ENCODE data around the gene TYRO3.
A peak's percentile ranks its signal among the peaks of the same experiment; 100 is the strongest.

Gene TYRO3

DNA sequence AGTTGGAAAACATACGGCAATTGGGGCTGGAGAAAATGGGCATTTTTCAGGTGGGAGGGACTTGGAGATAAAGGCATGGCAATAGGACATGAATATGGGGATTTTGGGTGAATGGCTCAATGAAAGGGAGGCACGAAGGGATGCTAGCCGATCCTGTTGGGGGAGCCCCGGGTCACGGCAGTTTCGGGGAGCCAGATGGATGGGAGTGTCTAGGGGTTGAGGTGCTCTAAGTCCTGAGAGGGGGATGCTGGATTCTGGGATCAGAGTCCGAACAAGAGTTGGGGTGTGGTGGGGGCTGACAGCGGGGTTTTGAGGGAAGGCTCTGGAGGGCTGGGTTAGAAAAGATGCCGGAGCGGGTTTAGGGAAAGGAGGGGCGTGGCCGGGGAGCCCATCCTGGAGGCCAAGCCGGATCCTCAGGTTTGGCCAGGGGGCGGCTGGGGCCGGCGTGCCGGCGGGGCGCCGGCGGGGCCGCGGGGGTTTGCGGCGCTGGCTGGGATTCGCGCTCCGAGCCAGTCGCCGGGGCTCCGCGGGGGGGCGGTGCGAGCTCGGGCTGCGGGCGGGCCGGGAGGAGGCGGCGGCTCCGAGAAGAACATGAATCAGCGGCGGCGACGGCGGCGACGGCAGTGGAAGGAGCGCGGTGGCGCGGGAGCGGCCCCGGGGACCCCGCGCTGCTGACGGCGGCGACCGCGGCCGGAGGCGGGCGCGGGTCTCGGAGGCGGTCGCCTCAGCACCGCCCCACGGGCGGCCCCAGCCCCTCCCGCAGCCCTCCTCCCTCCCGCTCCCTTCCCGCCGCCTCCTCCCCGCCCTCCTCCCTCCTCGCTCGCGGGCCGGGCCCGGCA lies at the start of gene TYRO3:
TYRO3 (plus strand) TSS at position 813 of the 839 bp plus-strand sequence. CDS start 46 bp downstream, outside the sequence.
- peak within 1 kb of the TSS; percentile 61 for H3K4me3 ChIP-seq (ENCODE audit: low read depth, low read length)

DNA sequence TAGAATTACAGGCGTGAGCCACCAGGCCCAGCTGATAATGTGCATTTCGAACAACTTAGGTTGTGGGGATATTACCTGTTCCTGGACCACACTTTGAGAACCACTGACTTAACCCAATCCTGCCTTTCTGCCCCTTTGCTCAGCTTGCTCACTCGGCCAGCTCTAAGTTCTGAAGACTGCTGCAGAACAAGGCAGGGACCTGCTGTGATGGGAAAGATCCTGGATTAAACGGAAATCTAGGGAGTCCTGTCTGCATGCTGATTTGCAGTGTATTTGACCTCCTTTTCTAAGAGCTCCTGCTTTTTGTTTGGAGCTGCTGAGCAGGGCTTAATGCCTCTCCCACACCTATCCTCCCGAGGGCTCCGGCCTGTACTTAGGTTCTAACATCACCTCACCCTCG lies 48.3 kb upstream of the TYRO3 start:
- H3K4me3 ChIP-seq (ENCODE audit: low read depth, low read length) = no peak overlapping the region

DNA sequence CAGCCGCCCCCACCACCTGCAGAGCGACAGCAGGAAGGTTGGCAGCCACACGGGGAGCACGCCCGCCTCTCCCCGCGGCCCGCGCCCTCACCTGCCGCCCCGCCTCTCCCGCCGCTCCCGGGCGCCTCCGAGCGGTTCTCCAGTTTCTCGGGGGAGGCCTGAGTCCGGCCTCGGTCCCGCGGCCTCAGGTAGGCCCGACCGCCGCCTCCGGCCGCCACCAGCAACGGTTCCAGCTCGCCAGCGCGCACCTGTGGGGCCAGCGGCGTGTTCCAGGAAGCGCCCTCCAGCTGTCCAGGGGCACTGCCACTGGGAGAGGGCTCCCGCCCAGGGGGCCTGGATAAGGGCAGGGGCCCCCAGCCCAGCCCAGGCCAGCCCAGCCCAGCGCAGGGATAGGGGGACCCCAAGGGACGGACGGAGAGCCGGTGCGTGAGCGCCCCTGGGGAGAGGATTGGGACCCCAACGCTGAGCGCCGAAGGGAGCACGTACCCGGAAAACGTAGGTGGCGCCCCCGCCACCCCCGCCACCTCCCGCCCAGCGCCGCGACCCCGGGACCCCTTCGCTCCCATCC lies 47.6 kb upstream of the TYRO3 start:
- no peak overlapping the region for H3K4me3 ChIP-seq (ENCODE audit: low read depth, low read length)

DNA sequence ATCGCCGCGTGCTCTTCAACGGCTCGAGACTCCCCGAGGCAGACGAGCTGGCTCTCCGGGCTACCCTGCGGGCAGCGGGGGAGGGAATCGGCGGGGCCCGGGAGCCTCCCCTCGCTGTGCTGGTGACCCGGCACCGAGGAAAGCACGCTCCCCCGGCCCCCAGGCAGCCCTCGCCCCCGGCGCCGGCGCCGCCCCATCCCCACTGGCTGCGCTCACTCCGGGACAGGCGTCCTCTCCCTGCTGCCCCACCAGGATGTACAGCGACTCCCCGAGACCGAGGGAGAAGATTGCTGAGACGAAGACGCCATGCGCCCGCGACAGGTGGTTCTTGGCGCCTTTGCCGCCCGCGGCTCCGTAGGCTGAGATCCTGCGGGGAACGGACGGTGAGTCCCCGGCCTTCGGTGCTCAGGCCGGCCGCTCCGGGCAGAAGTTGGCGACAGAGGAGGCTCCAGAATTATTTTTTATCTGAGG lies 47.1 kb upstream of the TYRO3 start:
- H3K4me3 ChIP-seq (ENCODE audit: low read depth, low read length) = no peak overlapping the region

DNA sequence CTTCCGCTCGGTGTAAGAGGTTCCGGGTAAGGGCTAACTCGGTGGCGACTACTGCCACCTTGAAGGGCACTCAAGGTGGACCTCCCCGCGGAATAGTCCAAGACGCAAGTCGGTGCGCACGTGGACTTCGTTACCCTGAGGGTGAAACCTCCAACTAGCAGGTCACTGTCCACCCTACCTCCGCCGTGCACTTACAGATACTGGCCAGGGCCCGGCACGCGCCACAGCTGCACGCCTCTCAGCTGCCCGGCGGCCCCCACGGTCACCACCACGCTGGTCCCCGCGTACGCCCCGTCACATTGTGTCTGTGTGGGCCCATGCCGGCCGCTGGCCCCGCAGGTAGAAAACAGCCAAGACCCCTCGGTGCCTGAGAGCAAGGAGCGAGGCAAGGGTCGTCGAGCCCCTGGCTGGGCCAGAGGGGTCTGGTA lies 46.5 kb upstream of the TYRO3 start:
- no peak overlapping the region for H3K4me3 ChIP-seq (ENCODE audit: low read depth, low read length)

DNA sequence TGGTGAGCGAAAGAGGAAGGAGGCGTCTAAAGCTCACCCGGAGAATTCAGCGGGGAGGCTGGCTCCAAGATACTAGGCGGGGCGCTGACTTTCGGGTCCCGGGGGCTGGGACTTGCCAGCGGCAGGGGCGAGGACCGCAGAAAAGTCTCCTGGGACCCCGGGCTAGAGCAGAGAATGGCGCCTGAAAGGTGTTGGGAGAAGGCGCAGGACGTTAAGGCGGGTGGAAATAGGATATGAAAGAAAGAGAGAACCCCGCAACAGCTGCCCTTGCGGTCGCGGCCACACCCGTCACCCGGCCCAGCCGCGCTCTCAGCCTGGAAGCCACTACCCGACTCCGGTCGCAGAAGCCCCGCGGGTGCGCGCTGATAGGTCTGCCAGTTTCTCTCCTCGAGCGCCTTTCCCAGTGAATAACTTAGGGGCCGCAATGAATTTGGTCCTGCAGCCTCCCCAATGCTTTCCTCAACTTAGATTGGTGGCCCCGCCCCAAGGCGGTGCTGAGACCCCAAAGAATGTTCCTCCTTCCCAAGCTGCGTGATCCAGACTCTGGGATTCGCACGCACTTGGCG lies 46.0 kb upstream of the TYRO3 start:
- H3K4me3 ChIP-seq (ENCODE audit: low read depth, low read length) = peak overlapping the region; percentile 42

DNA sequence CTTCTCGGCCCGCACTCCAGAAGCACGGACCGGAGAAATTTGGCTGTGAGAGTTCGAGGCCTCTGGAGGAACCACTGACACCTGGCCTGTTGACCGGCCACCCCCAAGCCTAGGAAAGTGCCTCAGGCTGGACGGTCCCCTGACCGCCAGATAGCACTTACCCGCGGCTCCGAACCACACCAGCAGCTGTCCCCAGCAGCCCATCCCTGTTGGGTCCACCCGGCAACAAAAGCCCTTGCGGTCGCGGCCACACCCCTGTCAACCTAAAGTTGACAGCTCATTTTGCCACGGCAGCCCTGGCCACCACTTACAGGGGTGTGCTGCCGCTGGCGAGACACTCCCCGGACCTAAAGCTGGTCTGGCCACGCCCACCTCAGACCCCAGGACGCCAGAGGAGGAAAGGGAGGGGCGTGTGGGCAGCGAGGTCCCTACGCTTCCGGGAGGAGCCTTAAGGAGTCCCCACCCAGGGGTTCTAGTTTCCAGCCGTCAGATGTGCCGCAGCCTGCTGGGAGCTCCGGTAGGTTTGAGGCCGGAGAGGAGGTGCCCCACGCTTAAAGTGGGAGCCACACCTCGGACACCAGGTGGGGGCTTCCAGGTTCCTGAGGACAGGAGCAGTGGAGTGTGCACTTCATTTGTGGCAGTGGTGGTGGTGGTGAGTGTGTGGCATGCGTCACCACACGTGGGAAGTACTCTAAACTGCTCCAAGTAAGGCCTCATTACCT lies 45.3 kb upstream of the TYRO3 start, which contains the start of gene LTK:
LTK (minus strand) TSS at position 322 of the 722 bp plus-strand sequence; CDS start at position 204, 118 bp downstream.
- H3K4me3 ChIP-seq (ENCODE audit: low read depth, low read length) = peak within 1 kb of the TSS; percentile 42

DNA sequence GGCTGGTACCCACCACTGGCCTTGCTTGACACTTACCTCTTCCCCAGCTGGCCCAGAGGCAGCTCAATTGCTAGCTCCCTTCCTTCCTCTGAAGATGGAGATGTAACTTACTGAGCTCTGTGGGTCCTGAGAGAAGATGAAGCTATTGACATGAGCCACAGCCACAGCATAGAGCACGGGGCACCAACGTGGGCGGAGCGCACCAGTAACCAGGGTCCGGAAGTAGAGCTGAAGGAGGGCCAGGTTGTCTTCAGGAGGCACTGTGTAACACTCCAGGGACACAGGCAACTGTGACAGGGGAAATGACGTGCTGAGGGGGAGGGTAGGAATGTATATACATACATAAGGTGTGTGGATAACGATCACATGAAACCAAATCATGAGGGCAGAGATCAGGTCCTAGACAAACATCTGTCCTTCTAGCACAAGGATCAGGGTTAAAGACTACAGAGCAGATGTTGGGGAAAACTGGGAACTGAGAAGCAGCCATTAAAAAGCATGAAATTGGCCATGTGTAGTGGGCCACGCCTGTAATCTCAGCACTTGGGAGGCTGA lies 41.0 kb upstream of the TYRO3 start:
- H3K4me3 ChIP-seq (ENCODE audit: low read depth, low read length) = no peak overlapping the region

DNA sequence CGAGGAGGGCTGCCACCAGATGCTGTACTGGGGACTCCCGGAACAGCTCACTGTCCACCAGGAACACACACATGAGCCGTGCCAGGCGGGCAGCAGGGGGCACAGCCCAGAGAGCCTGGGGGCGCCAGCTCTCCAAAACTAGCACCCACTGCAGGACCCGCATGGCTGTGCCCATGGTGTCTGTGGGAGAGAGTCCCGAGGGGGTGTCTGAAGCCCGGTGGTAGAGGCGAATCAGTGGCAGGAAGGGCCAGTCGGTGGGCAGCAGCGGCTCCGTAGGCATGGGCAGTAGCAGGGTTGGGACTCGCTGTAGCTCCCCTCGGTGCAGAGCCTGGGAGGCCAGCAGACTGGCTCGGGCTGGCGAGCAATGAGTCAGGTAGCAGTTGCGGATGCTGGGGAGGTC lies 38.4 kb upstream of the TYRO3 start:
- no peak overlapping the region for H3K4me3 ChIP-seq (ENCODE audit: low read depth, low read length)

DNA sequence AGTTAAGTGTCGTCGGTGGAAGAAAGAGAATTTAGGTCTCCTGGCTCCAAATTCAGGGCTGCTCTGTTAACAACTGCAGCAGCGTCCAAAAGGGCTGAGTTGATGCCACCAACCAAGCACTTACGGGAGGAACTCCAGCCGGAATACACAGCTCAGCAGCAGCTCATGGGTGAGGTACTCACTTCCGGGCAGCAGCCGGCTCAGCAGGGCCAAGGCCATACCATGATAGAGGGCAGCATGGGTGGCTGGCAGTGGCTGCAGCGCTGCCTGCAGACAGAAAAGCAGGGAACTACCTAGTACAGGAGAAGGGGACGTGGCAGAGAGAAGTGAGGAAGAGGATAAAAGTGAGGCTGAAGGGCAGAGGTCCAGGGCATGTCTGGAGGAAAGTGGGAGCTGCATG lies 37.4 kb upstream of the TYRO3 start:
- no peak overlapping the region for H3K4me3 ChIP-seq (ENCODE audit: low read depth, low read length)

DNA sequence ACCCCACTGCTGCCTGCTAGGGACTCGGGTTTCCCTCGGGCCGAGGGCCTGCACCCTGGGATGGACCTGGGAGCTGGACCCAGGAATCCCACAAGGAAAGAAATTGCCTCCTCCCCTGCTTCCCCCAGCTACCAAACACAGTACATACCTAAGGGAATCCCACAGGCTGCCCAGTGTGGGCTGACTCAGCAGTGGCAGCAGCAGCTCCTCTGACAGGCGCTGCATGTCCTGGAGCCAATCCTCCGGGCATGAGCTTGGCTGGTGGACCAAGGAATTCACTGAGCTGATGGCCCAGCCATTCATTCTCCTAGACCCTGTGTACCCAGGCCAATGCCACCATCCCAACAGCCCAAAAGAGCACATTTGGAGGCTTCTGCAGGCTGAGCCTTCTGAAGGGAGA lies 35.9 kb upstream of the TYRO3 start:
- H3K4me3 ChIP-seq (ENCODE audit: low read depth, low read length) = no peak overlapping the region

DNA sequence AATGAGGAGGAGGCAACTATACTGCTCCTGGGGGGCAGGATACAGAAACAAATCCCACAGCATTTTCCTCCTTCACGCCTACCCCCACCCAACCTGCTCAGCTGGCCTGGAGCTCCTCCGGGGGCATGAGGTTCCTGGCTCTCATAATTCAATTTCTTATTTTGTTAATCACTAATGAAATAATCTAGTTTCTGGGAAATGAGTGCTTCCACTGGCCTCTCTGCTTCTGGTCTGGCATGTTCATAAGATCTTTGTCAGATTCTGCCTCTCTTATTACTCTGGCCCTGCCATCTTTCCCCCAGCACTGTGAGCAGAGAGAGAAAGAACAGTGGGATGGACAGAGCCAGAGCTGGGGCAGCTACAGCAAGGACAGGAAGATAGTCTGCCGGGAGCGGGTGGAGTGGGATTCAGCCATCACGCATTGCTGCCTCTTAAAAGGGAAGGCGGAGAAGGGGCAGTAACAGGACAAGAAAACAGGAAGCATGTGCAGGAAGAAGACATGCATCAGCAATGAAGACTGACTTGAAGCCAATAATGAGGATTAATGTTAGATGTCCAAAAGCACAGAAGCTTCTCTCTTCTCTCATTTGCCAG lies 28.6 kb upstream of the TYRO3 start:
- no peak overlapping the region for H3K4me3 ChIP-seq (ENCODE audit: low read depth, low read length)

DNA sequence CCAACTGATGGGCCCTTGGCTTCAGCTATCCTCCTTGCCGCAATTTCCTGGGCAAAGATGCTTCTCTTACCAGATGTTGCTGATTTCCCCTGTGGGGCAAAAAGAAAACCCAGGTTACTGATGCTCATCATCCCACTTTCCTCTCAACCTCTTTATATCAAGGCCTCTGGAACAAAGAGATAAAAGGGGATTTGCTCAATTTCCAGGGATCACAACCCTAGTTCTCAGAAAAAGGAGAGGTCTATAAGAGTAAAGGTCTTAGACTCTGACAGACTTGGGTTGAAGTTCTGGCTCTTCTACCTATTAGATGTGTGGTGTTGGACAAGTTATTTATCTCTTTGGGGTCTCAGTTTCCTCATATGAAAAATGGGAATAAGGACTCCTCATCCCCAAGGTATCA lies 23.5 kb upstream of the TYRO3 start:
- no peak overlapping the region for H3K4me3 ChIP-seq (ENCODE audit: low read depth, low read length)

DNA sequence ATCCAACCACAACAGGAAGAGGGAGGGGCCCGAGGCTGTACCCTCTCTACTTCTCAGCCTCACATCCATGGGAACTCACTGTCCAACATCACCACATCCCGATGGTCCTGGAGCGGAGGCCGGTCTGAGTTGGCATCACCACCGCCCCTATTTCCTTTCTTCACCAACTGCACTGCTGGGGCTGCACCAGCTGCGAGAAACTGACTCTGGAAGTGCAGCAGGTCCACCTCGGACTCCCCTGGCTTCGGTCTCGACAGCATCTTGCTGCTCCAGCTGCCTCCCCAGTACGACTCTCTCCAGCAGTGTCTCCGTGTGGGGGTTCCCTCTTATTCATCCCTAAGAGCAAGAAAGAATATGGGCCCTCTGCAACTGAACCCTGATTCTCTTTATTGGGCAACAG lies 22.1 kb upstream of the TYRO3 start:
- no peak overlapping the region for H3K4me3 ChIP-seq (ENCODE audit: low read depth, low read length)

DNA sequence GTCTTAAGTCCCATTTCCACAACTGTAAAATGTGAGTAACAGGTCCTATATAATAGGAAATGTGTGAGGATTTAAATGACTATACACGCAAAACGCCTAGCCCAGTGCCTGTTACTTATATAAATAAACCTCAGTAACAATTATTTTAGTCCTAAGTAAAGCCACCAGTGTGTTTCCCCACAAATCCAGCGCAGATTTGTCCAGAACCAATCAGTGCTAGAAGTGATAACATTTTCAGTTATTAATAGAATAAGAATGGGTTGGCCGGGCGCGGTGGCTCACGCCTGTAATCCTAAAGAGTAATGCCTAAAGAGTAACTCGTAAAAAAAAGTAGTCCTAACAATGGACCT lies 15.5 kb upstream of the TYRO3 start:
- H3K4me3 ChIP-seq (ENCODE audit: low read depth, low read length) = peak overlapping the region; percentile 94

DNA sequence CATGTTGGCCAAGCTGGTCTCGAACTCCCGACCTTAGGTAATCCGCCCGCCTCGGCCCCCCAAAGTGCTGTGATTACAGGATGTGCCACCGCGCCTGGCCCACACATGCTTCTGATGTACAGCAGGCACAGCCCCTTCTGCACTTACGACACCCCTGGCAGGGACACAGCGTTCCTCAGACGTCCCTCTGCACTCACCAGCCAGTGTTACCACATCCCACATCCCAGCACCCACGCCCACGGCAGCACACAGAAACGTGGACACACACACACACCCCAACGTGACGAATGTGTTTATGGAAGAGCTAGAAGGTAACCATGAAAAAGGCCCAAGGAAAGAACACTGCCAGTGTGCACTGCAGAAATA lies 14.4 kb upstream of the TYRO3 start:
- peak overlapping the region; percentile 4 for H3K4me3 ChIP-seq (ENCODE audit: low read depth, low read length)

DNA sequence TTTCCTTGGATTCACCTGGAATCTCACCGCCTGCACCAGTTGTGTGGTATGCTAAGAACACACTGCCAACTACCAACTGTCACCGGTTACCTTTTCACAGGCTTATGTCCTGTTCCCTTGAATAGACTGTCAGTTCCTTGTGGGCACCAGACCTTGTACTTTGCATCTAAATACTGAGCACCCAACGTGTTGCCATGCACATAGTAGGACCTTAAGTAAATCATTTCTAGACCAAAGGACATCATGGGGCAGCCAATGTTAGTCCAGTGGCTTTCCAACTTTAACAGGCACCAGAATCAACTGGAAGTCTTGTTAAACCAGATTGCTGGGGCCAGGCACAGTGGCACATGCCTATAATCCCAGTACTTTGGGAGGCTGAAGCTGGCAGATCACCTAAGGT lies 13.8 kb upstream of the TYRO3 start:
- H3K4me3 ChIP-seq (ENCODE audit: low read depth, low read length) = no peak overlapping the region

DNA sequence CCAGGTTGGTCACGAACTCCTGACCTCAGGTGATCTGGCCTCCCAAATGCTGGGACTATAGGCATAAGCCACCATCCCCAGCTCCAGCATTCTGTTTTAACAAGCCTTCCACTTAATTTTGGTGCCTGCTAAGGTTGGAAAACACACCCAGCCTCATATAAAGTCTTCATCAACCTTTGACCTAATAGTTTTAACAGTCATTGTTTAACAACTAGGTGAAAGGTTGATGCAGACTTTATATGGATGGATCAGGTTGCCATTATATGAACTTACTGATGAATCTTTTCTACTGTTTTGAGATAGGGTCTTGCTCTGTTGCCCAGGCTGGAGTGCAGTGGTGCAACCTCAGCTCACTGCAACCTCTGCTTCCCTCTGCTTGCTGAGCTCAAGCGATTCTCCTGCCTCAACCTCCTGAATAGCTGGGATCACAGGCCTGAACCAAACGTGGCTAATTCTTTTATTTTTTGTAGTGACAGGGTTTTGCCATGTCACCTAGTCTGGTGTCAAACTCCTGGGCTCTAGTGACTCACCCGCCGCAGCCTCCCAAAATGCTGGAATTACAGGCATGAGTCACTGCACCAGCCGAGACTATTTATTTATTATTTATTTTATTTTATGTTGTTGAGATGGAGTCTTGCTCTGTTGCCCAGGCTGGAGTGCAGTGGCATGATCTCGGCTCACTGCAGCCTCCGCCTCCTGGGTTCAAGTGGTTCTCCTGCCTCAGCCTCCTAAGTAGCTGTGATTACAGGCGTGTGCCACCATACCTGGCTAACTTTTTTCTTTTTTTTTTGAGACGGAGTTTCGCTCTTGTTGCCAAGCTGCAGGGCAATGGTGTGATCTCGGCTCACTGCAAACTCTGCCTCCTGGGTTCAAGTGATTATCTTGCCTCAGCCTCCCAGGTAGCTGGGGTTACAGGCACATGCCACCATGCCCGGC lies 11.9 kb upstream of the TYRO3 start:
- H3K4me3 ChIP-seq (ENCODE audit: low read depth, low read length) = no peak overlapping the region

DNA sequence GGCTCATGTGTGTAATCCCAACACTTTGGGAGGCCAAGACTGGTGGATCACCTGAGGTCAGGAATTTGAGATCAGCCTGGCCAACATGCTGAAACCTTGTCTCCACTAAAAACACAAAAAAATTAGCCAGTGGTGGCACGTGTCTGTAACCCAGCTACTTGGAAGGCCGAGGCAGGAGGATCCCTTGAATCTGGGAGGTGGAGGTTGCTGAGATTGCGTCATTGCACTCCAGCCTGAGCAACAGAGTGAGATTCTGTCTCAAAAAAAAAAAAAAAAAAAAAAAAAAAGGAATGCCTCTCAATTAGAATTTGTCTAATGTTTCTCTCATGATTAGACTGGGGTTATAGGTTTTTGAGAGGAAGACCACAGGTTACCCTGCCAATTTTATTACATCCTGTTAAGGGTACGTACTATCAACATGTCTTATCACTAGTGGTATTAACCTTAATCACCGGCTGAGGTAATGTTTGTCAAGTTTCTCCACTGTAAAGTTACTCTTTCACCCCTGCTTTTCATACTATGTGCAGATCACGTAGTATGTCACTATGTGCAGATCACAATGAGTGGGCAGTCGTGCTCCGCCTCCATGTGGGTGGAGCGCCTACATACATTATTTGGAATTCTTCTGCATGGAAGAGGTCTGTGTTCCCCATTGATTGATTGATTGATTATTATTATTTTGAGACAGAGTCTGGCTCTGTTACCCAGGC lies 8.8 kb upstream of the TYRO3 start:
- H3K4me3 ChIP-seq (ENCODE audit: low read depth, low read length) = no peak overlapping the region
